ENCODE results near the gene IRAK2.
"Not testable (repeated sequence)": the region's sequence is repeated elsewhere in the genome, so short reads cannot be mapped to it uniquely, and the experiment has no call there.

The IRAK2 gene

GRCh38 chr3:10149226-10149625, 15.5 kb upstream of the IRAK2 start:
- no peak for DNase-seq (ENCODE audit: low read depth)
- no peak for TF ChIP-seq CTCF (conservative IDR thresholded peaks at IDR 0.05; ENCODE audit: low read depth, low read length)
- H3K4me3 ChIP-seq (ENCODE audit: low read depth, low read length) = no peak overlapping the region

- DNase-seq (ENCODE audit: low read depth) = no peak
- TF ChIP-seq CTCF (conservative IDR thresholded peaks at IDR 0.05; ENCODE audit: low read depth, low read length) = no peak
- no peak overlapping the region for H3K4me3 ChIP-seq (ENCODE audit: low read depth, low read length)
Measured at GRCh38 chr3:10150987-10151386, 13.7 kb upstream of the IRAK2 start.

- no peak overlapping the region for H3K4me3 ChIP-seq (ENCODE audit: low read depth, low read length)
- no peak for TF ChIP-seq CTCF (conservative IDR thresholded peaks at IDR 0.05; ENCODE audit: low read depth, low read length)
- DNase-seq (ENCODE audit: low read depth) = no peak
Measured at GRCh38 chr3:10154335-10155122, 10.2 kb upstream of the IRAK2 start.

- no peak overlapping the region for H3K4me3 ChIP-seq (ENCODE audit: low read depth, low read length)
- no peak for DNase-seq (ENCODE audit: low read depth)
- TF ChIP-seq CTCF (conservative IDR thresholded peaks at IDR 0.05; ENCODE audit: low read depth, low read length) = no peak
Measured at GRCh38 chr3:10155123-10155472, 9.6 kb upstream of the IRAK2 start.

GRCh38 chr3:10155658-10156057, 9.1 kb upstream of the IRAK2 start:
- DNase-seq (ENCODE audit: low read depth) = no peak
- no peak for TF ChIP-seq CTCF (conservative IDR thresholded peaks at IDR 0.05; ENCODE audit: low read depth, low read length)
- H3K4me3 ChIP-seq (ENCODE audit: low read depth, low read length) = no peak overlapping the region

- DNase-seq (ENCODE audit: low read depth) = no peak
- H3K4me3 ChIP-seq (ENCODE audit: low read depth, low read length) = no peak overlapping the region
- no peak for TF ChIP-seq CTCF (conservative IDR thresholded peaks at IDR 0.05; ENCODE audit: low read depth, low read length)
Measured at GRCh38 chr3:10157031-10157430, 7.7 kb upstream of the IRAK2 start.

GRCh38 chr3:10158555-10158954, 6.2 kb upstream of the IRAK2 start:
- not testable (repeated sequence) for H3K4me3 ChIP-seq (ENCODE audit: low read depth, low read length)

More at GRCh38 chr3:10158555-10158954, 6.2 kb upstream of the IRAK2 start:
- not testable (repeated sequence) for DNase-seq (ENCODE audit: low read depth)
